ENCODE results near the gene SNX3.

The SNX3 gene

DNA sequence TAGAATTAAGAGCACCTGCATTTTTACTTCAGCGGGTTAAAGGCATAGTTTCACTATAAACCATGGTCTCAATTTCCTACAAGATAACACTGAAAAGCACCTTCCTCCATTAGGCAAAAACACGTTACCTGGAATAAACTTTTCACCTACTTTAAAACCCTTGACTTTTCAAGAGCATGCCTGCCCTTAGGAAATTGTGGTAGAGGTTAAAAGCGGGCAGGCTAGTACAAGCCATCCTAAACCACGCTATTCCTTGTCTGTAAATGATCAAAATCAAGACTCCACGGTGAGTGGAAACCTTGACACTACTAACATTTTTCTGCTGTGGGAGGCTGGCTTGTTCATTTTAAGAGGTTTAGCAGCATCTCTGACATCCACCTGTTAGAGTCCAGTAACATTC is 51.1 kb downstream of the SNX3 start:
- in situ Hi-C loops (cut with MboI; ENCODE audit: low sequenced_read_pairs), result no loop called here

DNA sequence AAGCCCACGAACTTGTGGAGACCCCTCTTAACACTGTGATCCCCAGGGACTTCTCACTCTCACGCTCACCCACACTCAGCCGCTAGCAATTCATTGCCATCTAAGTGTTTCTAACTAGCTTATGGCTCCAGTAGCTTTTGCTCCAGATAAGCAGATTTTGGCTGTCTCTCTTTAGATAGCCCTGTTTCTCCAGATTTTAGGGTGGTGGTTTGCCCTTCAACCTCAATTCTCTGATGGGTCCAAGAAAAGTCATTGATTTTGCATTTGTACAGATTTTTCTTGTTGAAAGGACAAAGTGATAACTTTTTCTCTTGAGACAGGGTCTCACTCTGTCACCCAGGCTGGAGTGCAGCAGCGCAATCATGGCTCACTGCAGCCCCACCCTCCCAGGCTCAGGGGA is 53.8 kb downstream of the SNX3 start:
- in situ Hi-C loops (cut with MboI; ENCODE audit: low sequenced_read_pairs), result no loop called here

DNA sequence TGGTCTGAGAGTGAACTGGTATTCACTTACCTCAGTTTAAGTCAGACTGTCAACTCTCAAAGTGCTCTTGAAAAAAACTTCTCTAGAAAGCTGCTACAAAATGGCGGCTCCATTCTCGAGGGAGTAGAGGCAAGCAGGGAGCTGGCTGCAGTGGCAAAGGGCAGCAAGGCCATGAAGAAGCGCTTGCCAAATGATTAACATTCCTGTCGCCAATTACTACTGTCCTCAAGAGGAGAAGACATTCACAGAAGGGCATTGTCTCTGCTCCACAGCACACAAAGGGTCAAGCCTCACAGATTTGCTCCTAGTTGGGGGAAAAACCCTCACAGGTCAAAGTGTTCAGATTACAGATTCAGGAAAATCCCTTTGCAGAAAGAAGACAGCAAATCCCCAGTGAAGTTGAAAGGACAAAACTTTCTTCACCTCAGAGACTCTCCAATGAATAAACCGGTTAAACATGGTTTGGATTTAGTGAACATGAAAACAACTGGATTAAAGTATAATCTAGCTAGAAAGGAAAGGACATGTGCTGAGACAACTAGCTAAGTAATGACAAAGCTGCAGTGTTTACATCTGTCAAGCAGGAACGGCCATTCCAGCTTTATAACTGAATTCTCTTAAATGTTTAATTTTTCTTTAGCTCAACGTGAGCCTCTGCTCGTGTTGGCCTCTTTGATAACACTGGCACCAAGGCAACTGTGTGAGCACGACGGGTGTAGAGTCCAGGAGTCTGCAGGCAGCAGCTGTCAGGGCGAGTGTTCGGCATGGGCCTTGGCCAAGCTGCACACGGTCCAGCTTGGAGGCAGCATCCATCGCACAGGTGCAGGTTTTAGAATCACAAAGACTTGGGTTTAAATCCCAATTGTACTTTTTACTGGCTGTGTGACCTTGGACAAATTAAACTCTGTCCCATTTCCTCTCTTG is 57.4 kb downstream of the SNX3 start:
- in situ Hi-C loops (cut with MboI; ENCODE audit: low sequenced_read_pairs), result no loop called here

DNA sequence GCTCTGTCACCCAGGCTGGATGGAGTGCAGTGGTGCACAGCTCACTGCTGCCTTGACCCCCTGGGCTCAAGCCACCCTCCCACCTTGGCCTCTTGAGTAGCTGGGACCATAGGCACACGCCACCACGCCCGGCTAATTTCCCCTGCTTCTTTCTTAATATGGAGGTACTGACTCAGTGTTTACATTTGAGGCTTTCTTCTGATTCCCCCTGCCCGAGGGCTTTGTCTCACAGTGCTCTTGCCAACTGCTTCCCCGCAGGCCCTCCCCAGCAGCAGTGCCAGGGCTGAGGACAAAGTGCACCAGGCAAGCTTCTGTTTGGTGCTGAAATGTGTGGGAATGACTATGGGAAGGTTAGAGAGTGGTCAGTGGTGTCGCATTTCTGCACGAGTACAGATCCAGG is 60.2 kb downstream of the SNX3 start:
- in situ Hi-C loops (cut with MboI; ENCODE audit: low sequenced_read_pairs), result no loop called here

DNA sequence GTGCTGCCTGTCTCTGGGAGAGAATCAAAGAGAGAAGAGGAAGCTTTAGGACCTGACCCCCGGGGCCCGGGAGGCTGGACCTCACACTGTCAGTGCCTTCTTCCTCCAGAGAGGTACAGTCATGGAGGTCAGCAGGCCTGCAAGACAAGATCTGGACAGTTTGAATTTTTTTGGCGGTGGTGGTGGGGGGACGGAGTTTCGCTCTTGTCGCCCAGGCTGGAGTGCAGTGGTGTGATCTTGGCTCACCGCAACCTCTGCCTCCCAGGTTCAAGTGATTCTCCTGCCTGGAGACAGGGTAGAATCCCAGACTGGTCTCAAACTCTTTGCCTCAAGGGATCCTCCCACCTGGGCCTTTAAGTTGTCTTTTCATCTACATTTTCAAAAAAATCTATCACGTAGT is 60.7 kb downstream of the SNX3 start:
- in situ Hi-C loops (cut with MboI; ENCODE audit: low sequenced_read_pairs), result no loop called here

DNA sequence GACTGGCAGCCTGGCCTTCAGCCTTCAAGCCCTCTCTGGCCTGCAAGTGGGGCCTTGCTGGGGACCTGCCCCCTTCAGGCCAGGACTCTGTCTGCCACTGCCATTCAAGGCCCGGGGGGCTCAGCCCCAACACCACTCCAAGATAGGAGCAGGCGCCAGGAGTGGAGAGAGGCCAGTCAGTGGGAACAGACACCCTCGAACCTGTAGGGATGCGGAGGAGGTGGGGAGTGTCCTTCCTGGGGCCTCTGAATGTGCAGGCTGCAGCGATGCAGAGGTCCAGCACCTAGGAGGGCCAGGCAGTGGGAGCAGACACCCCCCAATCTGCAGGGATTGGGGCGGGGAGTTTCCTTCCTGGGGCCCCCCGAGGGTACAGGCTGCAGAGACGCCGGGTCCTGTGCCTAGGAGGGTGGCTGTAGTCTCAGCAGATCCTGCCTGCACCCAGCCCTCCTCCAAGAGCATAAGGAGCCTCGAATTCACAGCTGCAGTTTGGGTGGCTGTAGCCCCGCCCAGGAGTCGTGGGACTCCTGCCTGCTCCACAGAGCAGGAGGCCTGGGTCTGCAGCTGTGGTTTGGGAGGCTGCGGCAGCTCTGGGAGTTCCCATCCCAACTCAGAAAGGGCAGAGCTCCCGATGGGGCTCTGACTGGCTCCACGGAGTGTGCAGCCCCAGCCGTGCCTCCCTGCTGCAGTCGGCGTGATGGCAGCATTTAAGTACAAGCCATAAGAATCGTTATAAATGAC is 61.9 kb downstream of the SNX3 start:
- in situ Hi-C loops (cut with MboI; ENCODE audit: low sequenced_read_pairs), result no loop called here

DNA sequence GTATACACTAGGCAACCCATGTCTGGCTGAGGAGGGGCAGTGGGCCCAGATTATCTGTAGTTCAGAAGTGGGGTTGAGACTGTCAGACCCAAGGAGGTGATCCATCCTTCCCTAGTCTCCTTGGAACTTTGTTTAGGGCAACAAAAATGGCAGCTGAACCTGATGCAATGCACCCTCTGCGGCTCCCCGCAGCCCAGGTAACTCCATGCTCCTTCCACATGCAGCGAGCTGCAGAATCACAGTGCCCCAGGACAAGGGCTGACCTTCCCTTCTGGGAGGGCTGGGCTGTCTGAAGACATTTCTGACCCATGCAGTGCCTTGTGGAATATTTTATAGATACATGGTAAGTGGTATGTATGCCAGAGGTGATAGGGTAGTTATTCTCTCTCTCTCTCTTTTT is 65.6 kb downstream of the SNX3 start:
- in situ Hi-C loops (cut with MboI; ENCODE audit: low sequenced_read_pairs), result no loop called here

DNA sequence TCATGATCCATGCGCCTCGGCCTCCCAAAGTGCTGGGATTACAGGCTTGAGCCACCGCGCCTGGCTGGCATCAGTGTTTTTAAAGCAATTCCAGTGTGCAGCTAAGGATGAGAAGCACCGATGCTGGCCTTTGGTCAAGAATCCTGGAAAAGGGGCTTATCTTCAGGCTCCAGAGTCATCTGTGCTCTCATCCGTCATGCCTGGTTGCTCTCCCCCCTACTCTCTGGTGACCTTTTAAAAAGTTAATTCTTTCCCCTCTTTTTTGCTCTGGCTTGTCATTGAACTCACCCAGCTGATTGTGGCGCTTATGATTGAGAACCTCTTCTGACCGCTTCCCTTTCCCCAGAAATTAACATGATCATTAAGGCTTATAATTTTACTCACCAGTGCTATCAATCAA is 66.3 kb downstream of the SNX3 start:
- in situ Hi-C loops (cut with MboI; ENCODE audit: low sequenced_read_pairs), result no loop called here

DNA sequence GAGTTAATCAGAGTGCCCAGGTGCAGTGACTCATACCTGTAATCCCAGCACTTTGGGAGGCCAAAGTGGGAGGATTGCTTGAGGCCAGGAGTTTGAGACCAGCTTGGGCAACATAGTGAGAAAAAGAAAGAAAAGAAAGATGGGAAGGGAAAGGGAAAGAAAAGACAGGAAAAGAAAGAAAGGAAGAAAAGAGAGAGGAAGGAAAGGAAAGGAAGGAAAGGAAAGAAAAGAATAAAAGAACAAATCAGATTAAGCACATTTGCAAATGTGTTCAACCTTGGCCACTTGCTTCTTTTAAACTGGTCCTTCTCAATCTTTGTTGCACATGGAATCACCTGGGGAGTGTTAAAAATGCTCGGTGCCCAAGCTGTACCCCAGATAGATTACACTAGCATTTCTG is 67.0 kb downstream of the SNX3 start:
- in situ Hi-C loops (cut with MboI; ENCODE audit: low sequenced_read_pairs), result no loop called here

DNA sequence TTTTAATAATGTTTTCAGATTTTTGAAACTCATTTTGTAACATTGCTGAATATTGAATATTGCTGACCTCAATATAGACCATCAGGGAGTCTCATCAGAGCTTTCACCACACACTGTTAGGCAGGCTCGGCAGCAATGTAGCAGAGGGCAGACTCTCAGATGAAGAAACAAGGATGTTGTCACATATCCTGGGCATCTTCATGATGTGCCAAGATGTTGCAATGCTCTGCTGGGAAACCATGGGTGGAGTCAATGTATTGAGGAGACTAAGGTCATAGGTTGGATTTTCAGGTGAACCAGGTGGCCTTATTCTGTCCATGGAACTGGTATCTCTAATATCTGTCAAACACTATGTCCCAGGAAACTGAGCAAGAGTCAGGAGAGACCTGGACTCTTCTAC is 67.7 kb downstream of the SNX3 start:
- in situ Hi-C loops (cut with MboI; ENCODE audit: low sequenced_read_pairs), result no loop called here

DNA sequence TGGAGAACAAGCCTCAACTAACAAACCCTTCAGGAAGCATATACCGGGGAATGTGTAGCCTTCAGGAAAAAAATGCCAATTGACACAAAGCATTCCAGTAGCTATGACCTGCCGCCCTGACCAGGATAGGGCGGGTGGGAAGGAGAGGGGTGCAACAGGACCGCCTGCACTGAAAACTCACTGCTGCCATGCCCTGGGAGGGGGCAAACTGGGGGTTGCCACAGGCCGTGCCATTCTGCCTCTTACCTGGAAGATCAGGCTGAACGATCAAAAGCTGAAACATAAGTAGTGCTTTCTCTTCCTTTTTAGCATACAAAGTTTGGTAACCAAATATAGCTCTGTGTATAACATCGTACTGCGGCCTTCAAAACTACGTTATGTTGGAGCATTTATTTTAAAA is 73.3 kb downstream of the SNX3 start:
- in situ Hi-C loops (cut with MboI; ENCODE audit: low sequenced_read_pairs), result no loop called here

DNA sequence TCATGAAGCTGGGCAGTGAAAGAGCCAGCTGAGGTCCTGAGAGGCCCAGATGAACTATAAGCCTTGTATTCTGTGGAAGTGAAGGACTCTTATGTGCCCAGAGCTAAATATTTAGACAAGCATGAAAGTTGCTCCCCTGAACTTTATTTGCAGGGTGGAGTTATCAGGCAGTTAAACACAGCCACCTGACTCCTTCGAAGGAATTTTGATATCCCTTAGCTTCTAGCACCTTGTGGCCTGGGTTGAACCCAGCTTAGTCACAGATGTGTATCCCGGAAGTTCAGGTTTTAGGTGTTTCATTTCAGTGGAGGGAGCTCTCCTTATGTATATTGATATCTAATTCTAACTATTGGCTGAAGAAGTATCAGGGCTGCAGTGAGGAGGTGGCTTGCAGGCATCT is 74.6 kb downstream of the SNX3 start:
- in situ Hi-C loops (cut with MboI; ENCODE audit: low sequenced_read_pairs), result no loop called here

DNA sequence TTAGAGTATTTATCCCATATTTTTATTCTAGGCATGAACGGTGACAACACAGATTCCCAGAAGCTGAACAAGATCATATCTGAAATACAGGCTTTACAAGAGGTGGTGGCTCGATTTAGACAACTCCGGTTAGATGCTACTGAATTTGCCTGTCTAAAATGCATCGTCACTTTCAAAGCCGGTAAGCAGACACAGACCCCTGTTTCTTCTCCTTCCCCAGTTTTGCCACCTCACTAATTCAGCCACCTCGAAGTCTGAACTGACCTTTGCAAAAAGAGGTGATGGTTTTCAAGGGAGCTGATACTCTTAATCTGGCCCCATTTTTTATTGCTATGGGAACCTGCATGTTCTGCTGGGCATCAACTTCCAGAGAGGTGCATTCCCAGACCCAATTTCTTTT is 80.1 kb downstream of the SNX3 start:
- in situ Hi-C loops (cut with MboI; ENCODE audit: low sequenced_read_pairs), result no loop called here

DNA sequence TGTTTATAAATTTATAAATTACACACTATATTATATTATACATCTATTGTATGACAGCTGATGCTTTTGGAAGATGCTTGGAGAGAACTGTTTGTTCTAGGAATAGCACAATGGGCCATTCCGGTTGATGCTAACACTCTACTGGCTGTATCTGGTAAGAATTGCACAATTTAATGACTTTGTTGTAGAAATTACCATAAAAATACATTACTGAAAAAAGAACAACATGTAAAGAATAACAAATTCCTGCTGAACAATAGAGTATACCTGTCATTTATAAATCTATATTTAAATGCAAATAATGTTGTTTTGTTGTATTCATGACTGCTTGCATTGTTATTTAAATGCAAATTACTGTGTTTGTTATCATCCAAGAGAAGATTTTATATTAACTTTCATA is 80.6 kb downstream of the SNX3 start:
- in situ Hi-C loops (cut with MboI; ENCODE audit: low sequenced_read_pairs), result no loop called here

DNA sequence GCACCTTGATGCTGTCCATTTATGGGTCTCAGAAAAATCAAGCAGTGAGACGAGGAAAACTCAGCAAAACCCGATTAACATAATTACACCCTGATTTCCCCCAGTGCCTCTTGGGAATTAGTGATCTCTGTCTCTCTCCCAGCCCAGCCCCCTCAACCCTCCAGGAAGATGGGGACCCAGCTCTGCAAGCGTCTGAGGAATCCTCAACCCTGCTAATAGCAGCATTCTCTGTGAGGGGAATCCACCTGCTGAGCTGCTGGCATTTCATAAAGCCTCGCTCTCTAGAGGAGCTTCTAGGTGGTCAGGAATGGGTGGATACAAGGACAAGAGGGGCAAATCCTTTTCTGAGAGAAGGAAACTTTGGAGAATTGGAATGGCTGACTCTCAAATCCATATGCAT is 81.1 kb downstream of the SNX3 start:
- in situ Hi-C loops (cut with MboI; ENCODE audit: low sequenced_read_pairs), result no loop called here

DNA sequence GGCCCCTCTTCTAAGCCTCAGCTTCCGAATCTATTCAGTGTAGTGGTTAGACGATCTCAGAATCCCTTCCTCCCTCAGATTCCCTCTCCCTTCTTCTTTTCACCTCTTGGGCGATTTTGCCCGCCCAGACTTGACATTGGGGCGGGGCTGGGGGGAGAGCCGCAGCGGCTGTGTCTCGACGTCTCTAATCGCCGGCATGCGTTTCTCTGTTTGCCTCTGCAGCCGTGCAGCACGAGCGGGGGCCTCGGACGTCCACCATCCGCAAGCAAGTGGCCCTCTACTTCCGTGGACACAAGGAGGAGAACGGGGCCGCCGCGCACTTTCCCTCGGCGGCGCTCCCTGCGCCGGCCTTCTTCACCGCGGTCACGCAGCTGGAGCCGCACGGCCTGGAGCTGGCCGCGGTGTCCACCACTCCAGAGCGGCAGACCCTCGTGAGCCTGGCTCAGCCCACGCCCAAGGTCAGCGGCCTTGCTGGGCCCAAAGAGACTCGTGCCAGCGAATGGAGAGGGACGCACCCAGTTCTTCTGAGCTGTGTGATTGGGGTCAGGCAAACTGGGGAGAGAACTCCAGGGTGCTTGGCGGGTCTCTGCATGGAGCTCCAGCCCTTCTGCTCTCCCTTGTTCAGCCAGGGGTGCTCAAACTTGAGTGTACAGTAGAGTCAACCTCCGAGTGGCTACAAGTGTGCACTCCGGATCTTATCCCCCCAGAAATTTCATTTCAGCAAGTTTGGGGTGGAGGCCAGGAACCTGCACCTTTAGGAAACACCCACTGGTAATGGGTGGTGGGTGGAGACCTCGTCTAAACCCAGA is 84.4 kb downstream of the SNX3 start:
- in situ Hi-C loops (cut with MboI; ENCODE audit: low sequenced_read_pairs), result no loop called here

DNA sequence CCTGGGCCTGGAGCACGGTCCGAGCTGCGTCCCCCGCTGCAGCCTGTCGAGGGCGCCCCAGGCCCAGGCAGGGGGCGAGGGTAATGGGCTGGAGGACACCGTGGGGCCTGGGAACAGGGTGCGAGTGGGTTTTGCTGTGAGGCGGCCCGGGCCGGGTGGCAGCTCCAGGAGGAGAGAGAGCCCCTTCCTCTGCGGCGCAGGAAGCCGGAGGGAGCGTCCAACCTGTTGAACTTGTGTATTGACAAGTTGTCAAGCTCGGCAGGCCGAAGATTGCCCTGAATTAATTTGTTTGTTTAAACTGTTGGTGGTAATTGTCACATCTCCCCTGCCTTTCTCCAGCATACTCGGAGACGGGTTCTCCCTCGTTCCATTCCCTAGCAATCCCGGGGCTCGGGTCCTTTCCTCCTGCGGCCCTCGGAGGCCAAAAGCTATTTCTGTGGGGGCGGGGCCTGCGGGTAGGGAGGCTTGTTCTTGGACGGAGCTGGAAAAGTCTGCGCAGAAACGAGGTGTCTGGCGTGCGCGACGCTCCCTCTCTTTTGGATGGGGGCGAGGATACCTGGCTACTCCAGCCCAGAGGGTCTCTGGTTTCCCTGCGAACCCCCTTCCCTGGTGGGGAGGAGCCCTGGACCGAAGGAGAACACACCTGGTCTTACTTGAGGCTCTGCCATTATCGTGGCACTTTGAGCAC is 85.1 kb downstream of the SNX3 start:
- in situ Hi-C loops (cut with MboI; ENCODE audit: low sequenced_read_pairs), result no loop called here

DNA sequence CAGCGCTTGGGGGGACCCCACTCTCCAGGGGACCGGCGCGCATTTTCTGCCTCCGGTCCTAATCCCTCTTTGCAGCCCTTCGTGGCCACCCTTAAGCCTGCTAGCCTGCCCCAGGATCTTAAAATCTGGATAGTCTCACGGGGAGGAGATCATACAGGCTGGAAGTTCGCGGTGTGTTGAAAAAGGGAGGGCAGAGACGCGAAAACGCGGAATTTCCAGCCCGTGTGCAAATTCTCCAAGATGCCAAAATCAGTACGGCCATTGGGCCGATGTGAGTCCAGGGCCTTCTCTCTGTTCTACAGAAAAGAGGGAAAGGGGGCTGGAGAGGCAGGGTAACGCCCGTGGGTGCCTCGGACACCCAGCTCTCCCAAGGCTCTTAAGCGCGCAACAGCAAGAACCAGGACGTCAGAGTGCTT is 85.7 kb downstream of the SNX3 start:
- in situ Hi-C loops (cut with MboI; ENCODE audit: low sequenced_read_pairs), result no loop called here

DNA sequence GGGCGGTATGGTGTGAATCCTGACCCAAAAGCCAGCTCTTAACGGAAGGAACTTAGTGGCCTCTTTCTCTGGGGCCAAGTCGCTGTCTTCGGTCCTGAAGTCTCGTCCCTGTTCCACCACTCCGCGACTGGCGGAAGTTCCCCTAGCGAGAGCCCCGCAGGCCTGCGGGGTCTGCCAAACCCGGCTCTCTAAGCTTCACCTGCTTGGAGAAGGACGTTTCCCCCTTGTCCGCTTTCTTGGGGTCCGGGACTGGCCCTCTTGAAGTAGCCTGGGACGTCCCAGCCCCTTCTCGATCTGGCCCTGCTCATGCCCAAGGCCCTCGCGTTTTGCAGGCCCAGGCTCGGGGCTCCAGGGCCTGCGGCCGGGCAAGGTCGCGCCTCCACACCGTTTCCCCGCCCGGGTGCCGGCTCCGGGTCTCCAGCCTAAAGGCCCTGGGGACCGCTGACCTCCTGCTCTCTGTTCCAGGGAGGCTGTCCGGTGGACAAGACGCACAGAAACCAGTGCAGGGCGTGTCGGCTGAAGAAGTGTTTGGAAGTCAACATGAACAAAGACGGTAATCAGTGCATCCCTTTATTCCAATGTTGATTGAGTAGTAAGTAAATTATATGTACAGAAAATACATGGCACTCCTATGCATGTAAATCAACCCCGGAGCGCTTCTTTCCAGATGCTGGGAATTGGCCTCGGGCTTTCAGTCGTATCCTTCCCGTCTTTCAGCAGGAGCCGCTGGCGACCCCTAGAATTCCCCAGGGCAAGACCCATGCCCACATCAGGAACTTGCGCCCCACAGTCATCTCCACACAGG is 86.3 kb downstream of the SNX3 start:
- in situ Hi-C loops (cut with MboI; ENCODE audit: low sequenced_read_pairs), result no loop called here

DNA sequence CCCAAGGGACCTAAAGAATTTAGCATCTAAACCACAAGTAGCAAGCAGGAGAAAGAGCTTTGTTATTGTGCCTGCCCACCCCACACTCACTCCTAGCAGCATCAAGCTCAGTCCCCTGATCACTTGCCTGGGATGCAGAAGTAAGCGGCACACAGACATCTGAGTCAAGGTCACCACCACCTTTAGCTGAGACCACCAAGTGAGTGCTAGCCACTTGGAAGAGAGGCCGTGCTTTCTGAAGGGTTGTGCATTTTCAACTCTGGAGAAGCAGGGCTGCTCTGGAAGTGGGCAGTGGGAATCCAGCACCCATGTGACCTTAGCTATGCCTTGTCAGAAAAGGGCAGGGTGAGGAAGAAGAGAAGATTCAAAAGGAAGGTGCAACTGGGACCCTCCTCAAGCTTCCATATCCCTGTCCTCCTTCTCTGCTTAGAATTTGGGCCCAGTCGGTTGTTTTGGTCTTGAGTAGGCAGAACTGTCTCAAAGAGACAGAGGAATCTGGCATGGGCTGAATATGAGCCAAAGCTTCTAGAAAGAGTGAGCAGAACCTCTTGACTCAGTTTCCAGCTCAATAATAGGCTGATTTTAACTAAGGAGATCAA is 88.8 kb downstream of the SNX3 start:
- in situ Hi-C loops (cut with MboI; ENCODE audit: low sequenced_read_pairs), result no loop called here
